CD14-positive monocyte (primary cell): ENCODE measurements around the gene TAOK1. TPM values are rescaled to one million over a fixed set of nuclear protein-coding genes. Genes with fewer than 3 reads are reported as not detected.

Source experiments
- DNase-seq, 3 donors: peaks; one replicate each; pipeline ENCODE4 v3.0.0-alpha.2; 2011 to 2022
- H2AFZ ChIP-seq: 2 replicates; pipeline ENCODE4 v1.6.0; 2012; ENCODE audit warnings: mild to moderate bottlenecking, low read depth, low read length, inconsistent platforms; ENCODE audit not compliant: insufficient read depth, poor library complexity, severe bottlenecking
- H3K27ac ChIP-seq, 2 donors: 1 replicate in 1 of 2; 2 replicates in 1 of 2; pipeline ENCODE4 v1.5.1; 2012 to 2013; ENCODE audit warnings: low read length in 2 of 2, control low read depth in 1 of 2, inconsistent platforms in 1 of 2, low read depth in 1 of 2, mild to moderate bottlenecking in 1 of 2
- H3K27me3 ChIP-seq, 2 donors: one replicate each; pipeline versions ENCODE4 v1.6.0 to v1.6.1; 2011 to 2013; ENCODE audit warnings: low read length in 2 of 2; ENCODE audit not compliant: control insufficient read depth in 2 of 2, insufficient read depth in 2 of 2
- H3K36me3 ChIP-seq, 2 donors: replicated peaks in 1 of 2; 1 replicate in 1 of 2; 2 replicates in 1 of 2; pipeline versions ENCODE4 v1.5.1 to v1.6.1; 2012 to 2013; ENCODE audit warnings: low read length in 2 of 2, control low read depth in 1 of 2, inconsistent platforms in 1 of 2, mild to moderate bottlenecking in 1 of 2; ENCODE audit not compliant: insufficient read depth in 2 of 2, control insufficient read depth in 1 of 2
- H3K4me1 ChIP-seq, 2 donors: 1 replicate in 1 of 2; 2 replicates in 1 of 2; pipeline versions ENCODE4 v1.5.1 to v1.6.1; 2012 to 2013; ENCODE audit warnings: low read length in 2 of 2, control low read depth in 1 of 2, inconsistent platforms in 1 of 2, mild to moderate bottlenecking in 1 of 2, moderate library complexity in 1 of 2; ENCODE audit not compliant: insufficient read depth in 2 of 2, control insufficient read depth in 1 of 2
- H3K4me2 ChIP-seq: replicated peaks from 2 replicates; pipeline ENCODE3; 2012; ENCODE audit warnings: low read length, moderate library complexity, mild to moderate bottlenecking; ENCODE audit not compliant: poor library complexity, severe bottlenecking; ENCODE audit errors: extremely low read depth
- H3K4me3 ChIP-seq, 3 experiments: fragments of 200-600 bp in 1 of 3; sonication (generic) in 1 of 3; replicated peaks in 1 of 3; 1 replicate in 2 of 3; 2 replicates in 1 of 3; pipeline ENCODE4 v1.5.1; 2011 to 2013; ENCODE audit warnings: low read length in 3 of 3, mild to moderate bottlenecking in 3 of 3, control low read depth in 2 of 3, low read depth in 2 of 3, inconsistent platforms in 1 of 3, moderate library complexity in 1 of 3
- H3K79me2 ChIP-seq: 2 replicates; pipeline ENCODE4 v1.6.0; 2012; ENCODE audit warnings: mild to moderate bottlenecking, control low read depth, inconsistent platforms, low read length, moderate library complexity; ENCODE audit not compliant: insufficient read depth
- H3K9ac ChIP-seq: 2 replicates; pipeline ENCODE4 v1.6.0; 2017; ENCODE audit warnings: low read length, mild to moderate bottlenecking; ENCODE audit not compliant: insufficient read depth, poor library complexity, severe bottlenecking
- H3K9me3 ChIP-seq, 2 donors: replicated peaks in 1 of 2; 1 replicate in 1 of 2; 2 replicates in 1 of 2; pipeline versions ENCODE4 v1.5.1 to v1.6.1; 2012 to 2013; ENCODE audit warnings: low read length in 2 of 2, control low read depth in 1 of 2; ENCODE audit not compliant: control insufficient read depth in 1 of 2, insufficient read depth in 1 of 2
- H4K20me1 ChIP-seq: 2 replicates; pipeline ENCODE4 v1.6.0; 2012; ENCODE audit warnings: mild to moderate bottlenecking, low read length, control low read depth, moderate library complexity; ENCODE audit not compliant: insufficient read depth
- H3K27ac Mint-ChIP-seq, 7 donors: one replicate each; pipeline ENCODE4 v1.8.0; 2020; ENCODE audit warnings: mild to moderate bottlenecking in 7 of 7, mixed read lengths in 7 of 7, moderate library complexity in 6 of 7, inconsistent platforms in 2 of 7
- H3K27me3 Mint-ChIP-seq, 3 donors: one replicate each; pipeline ENCODE4 v1.8.0; 2021 to 2022; ENCODE audit warnings: low read depth in 3 of 3, mild to moderate bottlenecking in 3 of 3, mixed read lengths in 3 of 3, moderate library complexity in 3 of 3, inconsistent platforms in 1 of 3
- H3K36me3 Mint-ChIP-seq, 2 donors: one replicate each; pipeline ENCODE4 v1.8.0; 2020; ENCODE audit warnings: mixed read lengths in 2 of 2, inconsistent platforms in 1 of 2, mild to moderate bottlenecking in 1 of 2
- H3K4me1 Mint-ChIP-seq: one replicate; pipeline ENCODE4 v1.8.0; 2020; ENCODE audit warnings: mild to moderate bottlenecking, mixed read lengths
- H3K4me3 Mint-ChIP-seq, 2 donors: one replicate each; pipeline ENCODE4 v1.8.0; 2020; ENCODE audit warnings: mild to moderate bottlenecking in 2 of 2, mixed read lengths in 2 of 2, moderate library complexity in 1 of 2
- H3K9me3 Mint-ChIP-seq, 7 donors: one replicate each; pipeline ENCODE4 v1.8.0; 2020 to 2022; ENCODE audit warnings: mixed read lengths in 7 of 7, mild to moderate bottlenecking in 6 of 7, moderate library complexity in 6 of 7, inconsistent platforms in 2 of 7
- CTCF ChIP-seq: fragments of 200-600 bp; IDR thresholded peaks from one replicate; pipeline ENCODE4 v1.8.0; 2022; ENCODE audit warnings: antibody characterized with exemption, mild to moderate bottlenecking
- WGBS: methylation state at CpG from one replicate; pipeline ENCODE4 v1.1.5; 2013; ENCODE audit warnings: missing lambda C conversion rate; ENCODE audit not compliant: insufficient coverage; 5-methylcytosine and 5-hydroxymethylcytosine counted together
- intact Hi-C, 2 donors: fragments of 100-400 bp; cut with micrococcal nuclease; formaldehyde crosslinking; loops; one replicate each; pipeline versions ENCODE4 v1.15.0 to v1.15.1; 2023
- polyA plus RNA-seq, 3 donors: library from polyadenylated mRNA; depleted of rRNA in 1 of 3; unstranded in 2 of 3; stranded (reverse) in 1 of 3; fragments of 300-500 nt in 2 of 3; fragments of >200 nt in 1 of 3; fragmentation: Illumina TruSeq in 2 of 3; gene quantifications; 1 replicate in 2 of 3; 2 replicates in 1 of 3; pipeline ENCODE4 v1.2.3, GENCODE V29; 2012 to 2021

Gene TAOK1
- polyA plus RNA-seq, 3 donors = 2.4 to 13.9 (median 4.8) TPM

GRCh38 chr17:29420128-29420527 lies 30.0 kb downstream of the TAOK1 start:
- Histone ChIP-seq H3K4me2 (no peak overlapping the region), H3K36me3 (peaks cover 6 to 70% of the 10 kb centered on the region in 2 donors), H3K27ac (no peak overlapping the region), H2AFZ (no peak overlapping the region), H3K9me3 (no peaks in the 10 kb centered on the region), H3K27me3 (no peaks in the 10 kb centered on the region), H4K20me1 (peaks cover 98% of the 10 kb centered on the region), H3K4me1 (no peaks in the 10 kb centered on the region), H3K79me2 (peaks cover 98% of the 10 kb centered on the region), H3K9ac (no peak overlapping the region), H3K4me3 (no peak overlapping the region)
- Mint-ChIP-seq H3K4me3 (no peak overlapping the region), H3K4me1 (no peaks in the 10 kb centered on the region), H3K9me3 (no peaks in the 10 kb centered on the region), H3K27ac (no peak overlapping the region), H3K36me3 (peaks cover 27 to 64% of the 10 kb centered on the region in 2 donors), H3K27me3 (no peaks in the 10 kb centered on the region)
- TF ChIP-seq CTCF = no peak
- DNase-seq = no peak
- intact Hi-C loops = no loop called here
- WGBS = 100% methylated on average over 2 of the region's 6 CpGs

- Histone ChIP-seq H3K4me1 (peaks cover 0 to 2% of the 10 kb centered on the region in 2 donors), H3K4me3 (no peak overlapping the region), H2AFZ (no peak overlapping the region), H3K9ac (no peak overlapping the region), H3K36me3 (peaks cover 2 to 25% of the 10 kb centered on the region in 2 donors), H3K4me2 (no peak overlapping the region), H3K27me3 (no peaks in the 10 kb centered on the region), H3K9me3 (no peaks in the 10 kb centered on the region), H3K79me2 (peaks cover 98% of the 10 kb centered on the region), H4K20me1 (peaks cover 100% of the 10 kb centered on the region), H3K27ac (no peak overlapping the region)
- no peak for TF ChIP-seq CTCF
- Mint-ChIP-seq H3K4me3 (no peak overlapping the region), H3K4me1 (peaks cover 18% of the 10 kb centered on the region), H3K27ac (peak overlapping the region in 1 of 7 donors; percentile 30), H3K9me3 (peaks cover 0 to 2% (median 0%) of the 10 kb centered on the region in 7 donors), H3K36me3 (peaks cover 7 to 24% of the 10 kb centered on the region in 2 donors), H3K27me3 (no peaks in the 10 kb centered on the region)
- DNase-seq = no peak
- 100% methylated on average over 2 of the region's 4 CpGs for WGBS
- intact Hi-C loops = no loop called here
These were observed 40.1 kb downstream of the TAOK1 start for GRCh38 chr17:29430275-29430674.
